ENCODE results near the gene ZNF280B.
"Not testable (repeated sequence)": the region's sequence is repeated elsewhere in the genome, so short reads cannot be mapped to it uniquely, and the experiment has no call there.

DNA sequence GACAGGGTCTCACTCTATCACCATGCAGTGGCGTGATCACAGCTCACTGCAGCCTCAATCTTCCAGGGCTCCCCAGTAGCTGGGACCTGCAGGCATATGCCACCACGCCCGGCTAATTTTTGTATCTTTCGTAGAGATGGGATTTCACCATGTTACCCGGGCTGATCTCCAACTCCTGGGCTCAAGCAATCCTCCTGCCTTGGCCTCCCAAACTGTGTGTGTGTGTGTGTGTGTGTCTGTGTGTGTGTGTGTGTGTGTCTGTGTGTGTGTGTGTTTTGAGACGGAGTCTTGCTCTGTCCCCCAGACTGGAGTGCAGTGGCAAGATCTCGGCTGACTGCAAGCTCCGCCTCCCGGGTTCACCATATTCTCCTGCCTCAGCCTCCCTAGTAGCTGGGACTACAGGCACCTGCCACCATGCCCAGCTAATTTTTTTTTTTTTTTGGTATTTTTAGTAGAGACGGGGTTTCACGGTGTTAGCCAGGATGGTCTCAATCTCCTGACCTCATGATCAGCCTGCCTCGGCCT, 24.1 kb upstream of the ZNF280B start:
- TF ChIP-seq, protein P1, sequence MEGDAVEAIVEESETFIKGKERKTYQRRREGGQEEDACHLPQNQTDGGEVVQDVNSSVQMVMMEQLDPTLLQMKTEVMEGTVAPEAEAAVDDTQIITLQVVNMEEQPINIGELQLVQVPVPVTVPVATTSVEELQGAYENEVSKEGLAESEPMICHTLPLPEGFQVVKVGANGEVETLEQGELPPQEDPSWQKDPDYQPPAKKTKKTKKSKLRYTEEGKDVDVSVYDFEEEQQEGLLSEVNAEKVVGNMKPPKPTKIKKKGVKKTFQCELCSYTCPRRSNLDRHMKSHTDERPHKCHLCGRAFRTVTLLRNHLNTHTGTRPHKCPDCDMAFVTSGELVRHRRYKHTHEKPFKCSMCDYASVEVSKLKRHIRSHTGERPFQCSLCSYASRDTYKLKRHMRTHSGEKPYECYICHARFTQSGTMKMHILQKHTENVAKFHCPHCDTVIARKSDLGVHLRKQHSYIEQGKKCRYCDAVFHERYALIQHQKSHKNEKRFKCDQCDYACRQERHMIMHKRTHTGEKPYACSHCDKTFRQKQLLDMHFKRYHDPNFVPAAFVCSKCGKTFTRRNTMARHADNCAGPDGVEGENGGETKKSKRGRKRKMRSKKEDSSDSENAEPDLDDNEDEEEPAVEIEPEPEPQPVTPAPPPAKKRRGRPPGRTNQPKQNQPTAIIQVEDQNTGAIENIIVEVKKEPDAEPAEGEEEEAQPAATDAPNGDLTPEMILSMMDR (IDR thresholded peaks at IDR 0.05) = not testable (repeated sequence)
- not testable (repeated sequence) for TF ChIP-seq POLR2A (IDR thresholded peaks at IDR 0.05)
